IPS-20b (cell line): ENCODE data around the gene TMUB1.

ENCODE experiments used
- H3K27ac ChIP-seq: one replicate; pipeline ENCODE4 v1.5.1; 2013; ENCODE audit warnings: low read length
- H3K27me3 ChIP-seq: 2 replicates; pipeline ENCODE4 v1.6.1; 2013; ENCODE audit warnings: mild to moderate bottlenecking, low read length, inconsistent platforms; ENCODE audit not compliant: insufficient read depth
- H3K36me3 ChIP-seq: 2 replicates; pipeline ENCODE4 v1.6.1; 2013; ENCODE audit warnings: low read depth, mild to moderate bottlenecking, inconsistent platforms, low read length, moderate library complexity; ENCODE audit not compliant: insufficient read depth
- H3K4me1 ChIP-seq: 2 replicates; pipeline ENCODE4 v1.6.1; 2013; ENCODE audit warnings: mild to moderate bottlenecking, control low read depth, inconsistent platforms, low read length, moderate library complexity; ENCODE audit not compliant: insufficient read depth
- H3K4me3 ChIP-seq: 2 replicates; pipeline ENCODE4 v1.5.1; 2013; ENCODE audit warnings: mild to moderate bottlenecking, low read length, inconsistent platforms
- H3K9ac ChIP-seq: 2 replicates; pipeline ENCODE4 v1.6.1; 2013; ENCODE audit warnings: low read depth, mild to moderate bottlenecking, inconsistent platforms, low read length, moderate library complexity
- H3K9me3 ChIP-seq: 2 replicates; pipeline ENCODE4 v1.6.1; 2013; ENCODE audit warnings: mild to moderate bottlenecking, low read depth, low read length, inconsistent platforms; ENCODE audit not compliant: insufficient read depth

TMUB1 gene

GRCh38 chr7:151110236-151110940 is 27.1 kb upstream of the TMUB1 start:
- no peak overlapping the region; the same call in 1 of the 2 replicates for H3K9ac ChIP-seq
- peaks cover 13% of the 10 kb centered on the region; the same call in 1 of the 2 replicates for H3K4me1 ChIP-seq
- peaks cover 17% of the 10 kb centered on the region for H3K27me3 ChIP-seq
- H3K9me3 ChIP-seq: no peaks in the 10 kb centered on the region
- no peak overlapping the region for H3K4me3 ChIP-seq
- no peaks in the 10 kb centered on the region for H3K36me3 ChIP-seq
- H3K27ac ChIP-seq: no peak overlapping the region

- Histone ChIP-seq H3K27ac (no peak overlapping the region), H3K4me1 (peaks cover 21% of the 10 kb centered on the region; the same call in 1 of the 2 replicates), H3K4me3 (no peak overlapping the region), H3K9me3 (no peaks in the 10 kb centered on the region), H3K36me3 (no peaks in the 10 kb centered on the region), H3K27me3 (peaks cover 16% of the 10 kb centered on the region), H3K9ac (peak overlapping the region; percentile 10; the same call in 1 of the 2 replicates)
Observed at GRCh38 chr7:151109094-151110048, 26.1 kb upstream of the TMUB1 start.

GRCh38 chr7:151107882-151108281 is 24.6 kb upstream of the TMUB1 start:
- H3K27ac ChIP-seq: no peak overlapping the region
- no peaks in the 10 kb centered on the region for H3K36me3 ChIP-seq
- H3K9ac ChIP-seq: no peak overlapping the region

GRCh38 chr7:151104411-151105235 is 21.3 kb upstream of the TMUB1 start:
- H3K27me3 ChIP-seq: no peaks in the 10 kb centered on the region
- no peaks in the 10 kb centered on the region for H3K9me3 ChIP-seq
- H3K4me1 ChIP-seq: peaks cover 25% of the 10 kb centered on the region
- H3K36me3 ChIP-seq: no peaks in the 10 kb centered on the region
- H3K27ac ChIP-seq: peak overlapping the region; percentile 43
- peak overlapping the region; percentile 49; the same call in 1 of the 2 replicates for H3K9ac ChIP-seq
- H3K4me3 ChIP-seq: peak overlapping the region; percentile 60

More at GRCh38 chr7:151107882-151108281, 24.6 kb upstream of the TMUB1 start:
- H3K27me3 ChIP-seq: peaks cover 5% of the 10 kb centered on the region; the same call in 1 of the 2 replicates
- H3K4me1 ChIP-seq: peaks cover 22% of the 10 kb centered on the region
- H3K4me3 ChIP-seq: no peak overlapping the region
- no peaks in the 10 kb centered on the region for H3K9me3 ChIP-seq

- peak overlapping the region; percentile 60; the same call in 1 of the 2 replicates for H3K4me3 ChIP-seq
- H3K4me1 ChIP-seq: peaks cover 25% of the 10 kb centered on the region
- no peaks in the 10 kb centered on the region for H3K9me3 ChIP-seq
- peak overlapping the region; percentile 4 for H3K27ac ChIP-seq
- H3K27me3 ChIP-seq: no peaks in the 10 kb centered on the region
- peak overlapping the region; percentile 49; the same call in 1 of the 2 replicates for H3K9ac ChIP-seq
- H3K36me3 ChIP-seq: no peaks in the 10 kb centered on the region
Observed at GRCh38 chr7:151103973-151104372, 20.7 kb upstream of the TMUB1 start.

- H3K27ac ChIP-seq: no peak overlapping the region
Observed at GRCh38 chr7:151102991-151103390, 19.7 kb upstream of the TMUB1 start.

GRCh38 chr7:151101621-151102396 is 18.5 kb upstream of the TMUB1 start:
- Histone ChIP-seq H3K4me3 (no peak overlapping the region), H3K27me3 (no peaks in the 10 kb centered on the region), H3K4me1 (peaks cover 25% of the 10 kb centered on the region)

More at GRCh38 chr7:151102991-151103390, 19.7 kb upstream of the TMUB1 start:
- H3K9ac ChIP-seq: no peak overlapping the region
- peaks cover 25% of the 10 kb centered on the region for H3K4me1 ChIP-seq
- no peak overlapping the region for H3K4me3 ChIP-seq
- no peaks in the 10 kb centered on the region for H3K9me3 ChIP-seq
- no peaks in the 10 kb centered on the region for H3K36me3 ChIP-seq
- H3K27me3 ChIP-seq: no peaks in the 10 kb centered on the region

GRCh38 chr7:151100921-151101320 is 17.6 kb upstream of the TMUB1 start:
- Histone ChIP-seq H3K4me3 (no peak overlapping the region), H3K36me3 (0 out of 2 replicates have a peak, but pooled peaks cover 2% of the 10 kb centered on the region), H3K27me3 (no peaks in the 10 kb centered on the region), H3K9ac (no peak overlapping the region), H3K9me3 (no peaks in the 10 kb centered on the region), H3K4me1 (peaks cover 25% of the 10 kb centered on the region), H3K27ac (no peak overlapping the region)

More at GRCh38 chr7:151101621-151102396, 18.5 kb upstream of the TMUB1 start:
- Histone ChIP-seq H3K9me3 (no peaks in the 10 kb centered on the region), H3K36me3 (no peaks in the 10 kb centered on the region), H3K27ac (no peak overlapping the region), H3K9ac (no peak overlapping the region)

GRCh38 chr7:151099486-151100211 is 16.4 kb upstream of the TMUB1 start:
- H3K36me3 ChIP-seq: 0 out of 2 replicates have a peak, but pooled peaks cover 3% of the 10 kb centered on the region
- H3K4me1 ChIP-seq: peaks cover 18% of the 10 kb centered on the region
- no peak overlapping the region for H3K27ac ChIP-seq
- H3K9me3 ChIP-seq: no peaks in the 10 kb centered on the region
- no peak overlapping the region for H3K9ac ChIP-seq
- H3K27me3 ChIP-seq: no peaks in the 10 kb centered on the region
- no peak overlapping the region for H3K4me3 ChIP-seq

GRCh38 chr7:151095828-151096475 is 12.7 kb upstream of the TMUB1 start:
- Histone ChIP-seq H3K4me3 (no peak overlapping the region), H3K27ac (no peak overlapping the region)

More at GRCh38 chr7:151095828-151096475, 12.7 kb upstream of the TMUB1 start:
- H3K4me1 ChIP-seq: no peaks in the 10 kb centered on the region
- no peak overlapping the region for H3K9ac ChIP-seq
- no peaks in the 10 kb centered on the region for H3K9me3 ChIP-seq
- H3K27me3 ChIP-seq: no peaks in the 10 kb centered on the region
- H3K36me3 ChIP-seq: peaks cover 17% of the 10 kb centered on the region; the same call in 1 of the 2 replicates
